ENCODE data around the gene CADPS. TPM values are rescaled to one million over a fixed set of nuclear protein-coding genes. Genes with fewer than 3 reads are reported as not detected.

The CADPS gene
- total and polyA plus RNA-seq, 4 donors, result 0.13 to 0.99 (median 0.75) TPM; not detected in 1

GRCh38 chr3:62882676-62883200 lies 7.5 kb upstream of the CADPS start:
- Histone ChIP-seq H3K36me3 (ENCODE audit: control insufficient read depth in 1 of 2, insufficient read depth in 2 of 2, low read length in 1 of 2) (no peaks in the 10 kb centered on the region), H3K9me3 (ENCODE audit: control insufficient read depth, low read length) (no peaks in the 10 kb centered on the region), H3K27me3 (ENCODE audit: control insufficient read depth in 1 of 2, insufficient read depth in 2 of 2, low read length in 1 of 2) (no peaks in the 10 kb centered on the region), H3K4me3 (ENCODE audit: low read length in 2 of 2) (no peak overlapping the region), H3K4me1 (ENCODE audit: control insufficient read depth in 1 of 2, insufficient read depth in 2 of 2, low read length in 2 of 2) (no peaks in the 10 kb centered on the region), H3K27ac (ENCODE audit: low read depth in 1 of 2, low read length in 2 of 2) (no peak overlapping the region)
- no peak for DNase-seq
- WGBS, 2 donors, result 72 to 78% methylated on average over 4 of the region's 4 CpGs
- intact Hi-C loops (cut with DNase I), result no loop called here
- ATAC-seq (ENCODE audit: low FRiP score), result no peak

DNA sequence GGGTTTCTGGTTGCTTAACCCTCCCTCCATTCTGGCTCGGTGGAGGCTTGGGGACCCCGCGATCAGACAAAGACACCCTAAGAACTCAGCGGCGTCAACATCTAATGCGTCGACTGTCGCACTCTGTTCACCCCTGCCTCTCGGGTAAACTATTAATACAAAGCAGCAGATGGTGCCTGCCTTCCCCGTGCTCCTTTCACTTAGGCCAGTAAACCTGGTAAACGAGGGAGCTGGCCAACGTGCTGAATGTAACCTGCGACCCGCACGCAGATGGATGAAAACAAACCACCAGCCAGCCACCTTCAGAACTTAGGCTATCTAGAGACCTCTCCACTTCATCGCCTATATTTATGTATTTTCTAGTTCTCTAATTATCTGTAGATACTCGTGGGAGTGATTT lies 848 bp upstream of the CADPS start:
- H3K4me3 ChIP-seq (ENCODE audit: low read length in 2 of 2), result no peak overlapping the region
- H3K27ac ChIP-seq (ENCODE audit: low read depth in 1 of 2, low read length in 2 of 2), result no peak overlapping the region
- ATAC-seq (ENCODE audit: low FRiP score) (no peak), DNase-seq (no peak)
- no peaks in the 10 kb centered on the region for H3K36me3 ChIP-seq (ENCODE audit: control insufficient read depth in 1 of 2, insufficient read depth in 2 of 2, low read length in 1 of 2)
- H3K4me1 ChIP-seq (ENCODE audit: control insufficient read depth in 1 of 2, insufficient read depth in 2 of 2, low read length in 2 of 2), result no peaks in the 10 kb centered on the region
- 1 to 2% methylated on average over 17 of the region's 17 CpGs for WGBS, 2 donors
- H3K9me3 ChIP-seq (ENCODE audit: control insufficient read depth, low read length), result peaks cover 3% of the 10 kb centered on the region
- H3K27me3 ChIP-seq (ENCODE audit: control insufficient read depth in 1 of 2, insufficient read depth in 2 of 2, low read length in 1 of 2), result peaks cover 0 to 7% of the 10 kb centered on the region in 2 donors
- intact Hi-C loops (cut with DNase I), result no loop called here

- Histone ChIP-seq H3K4me3 (ENCODE audit: low read length in 2 of 2) (no peak overlapping the region), H3K9me3 (ENCODE audit: control insufficient read depth, low read length) (peaks cover 3% of the 10 kb centered on the region), H3K27ac (ENCODE audit: low read depth in 1 of 2, low read length in 2 of 2) (no peak overlapping the region), H3K27me3 (ENCODE audit: control insufficient read depth in 1 of 2, insufficient read depth in 2 of 2, low read length in 1 of 2) (peaks cover 0 to 7% of the 10 kb centered on the region in 2 donors), H3K4me1 (ENCODE audit: control insufficient read depth in 1 of 2, insufficient read depth in 2 of 2, low read length in 2 of 2) (no peaks in the 10 kb centered on the region), H3K36me3 (ENCODE audit: control insufficient read depth in 1 of 2, insufficient read depth in 2 of 2, low read length in 1 of 2) (no peaks in the 10 kb centered on the region)
- intact Hi-C loops (cut with DNase I), result no loop called here
- ATAC-seq (ENCODE audit: low FRiP score) (no peak), DNase-seq (no peak)
- 3 to 4% methylated on average over 17 to 18 of the region's 18 CpGs for WGBS, 2 donors
Observed at GRCh38 chr3:62875558-62876002, 364 bp upstream of the CADPS start.

DNA sequence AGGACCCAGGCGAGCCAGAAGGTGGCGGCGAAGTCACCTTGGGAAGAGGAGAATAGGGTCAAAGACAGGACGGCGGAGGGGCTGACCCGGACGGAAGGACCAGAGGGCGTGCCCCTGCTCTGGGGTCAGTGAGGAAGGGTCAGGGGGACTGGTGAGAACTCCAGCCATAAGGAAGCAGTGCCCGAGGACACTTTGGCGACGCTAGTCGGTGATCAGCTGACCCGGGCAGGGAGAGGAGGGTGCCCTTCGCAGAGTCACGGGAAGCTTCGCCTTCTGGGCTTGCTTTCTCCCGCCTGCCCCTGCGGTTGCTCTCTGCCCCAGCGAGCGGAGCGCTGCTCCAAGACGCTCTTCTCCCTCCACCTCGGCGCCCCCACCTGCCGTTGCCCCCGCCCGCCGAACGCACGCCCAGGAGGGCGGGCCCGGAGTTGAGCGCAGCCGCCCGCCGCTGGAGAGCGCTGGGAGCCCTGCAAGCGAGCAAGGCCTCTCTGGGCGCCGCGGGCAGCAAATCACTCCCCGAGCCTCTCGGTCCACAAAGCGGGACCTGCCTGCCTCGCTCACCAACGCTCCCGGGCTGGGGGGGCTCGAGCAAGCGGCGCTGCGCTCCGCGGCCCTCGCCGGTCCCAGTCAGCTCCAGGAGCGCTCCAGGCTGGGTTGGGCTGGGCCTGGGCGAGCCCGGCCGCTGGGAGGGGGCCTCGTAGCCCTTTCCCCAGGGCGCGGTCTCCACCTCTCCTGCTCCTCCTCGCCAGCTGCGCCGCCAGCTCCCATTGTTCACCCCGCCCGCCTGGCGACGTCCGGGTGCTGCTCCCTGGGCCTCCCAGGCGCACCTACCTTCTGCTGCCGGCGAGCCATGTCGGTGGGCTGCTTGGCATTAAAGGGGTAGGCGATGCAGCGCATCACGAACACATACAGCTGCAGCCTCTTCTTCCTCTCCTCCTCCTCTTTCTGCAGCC lies 1.2 kb downstream of the CADPS start:
- whole genome bisulfite sequencing, 2 donors, result 0 to 1% methylated on average over 57 to 77 of the region's 77 CpGs
- Histone ChIP-seq H3K27me3 (ENCODE audit: control insufficient read depth in 1 of 2, insufficient read depth in 2 of 2, low read length in 1 of 2) (peaks cover 0 to 7% of the 10 kb centered on the region in 2 donors), H3K27ac (ENCODE audit: low read depth in 1 of 2, low read length in 2 of 2) (no peak overlapping the region), H3K9me3 (ENCODE audit: control insufficient read depth, low read length) (peaks cover 3% of the 10 kb centered on the region), H3K4me1 (ENCODE audit: control insufficient read depth in 1 of 2, insufficient read depth in 2 of 2, low read length in 2 of 2) (no peaks in the 10 kb centered on the region), H3K36me3 (ENCODE audit: control insufficient read depth in 1 of 2, insufficient read depth in 2 of 2, low read length in 1 of 2) (no peaks in the 10 kb centered on the region), H3K4me3 (ENCODE audit: low read length in 2 of 2) (no peak overlapping the region)
- ATAC-seq (ENCODE audit: low FRiP score) (peak; percentile 56), DNase-seq (peak in 1 of 2 donors; percentile 43)
- intact Hi-C loops (cut with DNase I), result no loop called here

GRCh38 chr3:62873451-62873760 lies 1.8 kb downstream of the CADPS start:
- DNase-seq (no peak), ATAC-seq (ENCODE audit: low FRiP score) (no peak)
- Histone ChIP-seq H3K9me3 (ENCODE audit: control insufficient read depth, low read length) (peaks cover 3% of the 10 kb centered on the region), H3K27ac (ENCODE audit: low read depth in 1 of 2, low read length in 2 of 2) (no peak overlapping the region), H3K4me3 (ENCODE audit: low read length in 2 of 2) (no peak overlapping the region), H3K27me3 (ENCODE audit: control insufficient read depth in 1 of 2, insufficient read depth in 2 of 2, low read length in 1 of 2) (peaks cover 0 to 7% of the 10 kb centered on the region in 2 donors), H3K4me1 (ENCODE audit: control insufficient read depth in 1 of 2, insufficient read depth in 2 of 2, low read length in 2 of 2) (no peaks in the 10 kb centered on the region), H3K36me3 (ENCODE audit: control insufficient read depth in 1 of 2, insufficient read depth in 2 of 2, low read length in 1 of 2) (no peaks in the 10 kb centered on the region)
- 21 to 23% methylated on average over 4 of the region's 4 CpGs for WGBS, 2 donors
- intact Hi-C loops (cut with DNase I), result no loop called here

GRCh38 chr3:62872318-62872717 lies 2.9 kb downstream of the CADPS start:
- Histone ChIP-seq H3K4me3 (ENCODE audit: low read length in 2 of 2) (no peak overlapping the region), H3K27ac (ENCODE audit: low read depth in 1 of 2, low read length in 2 of 2) (no peak overlapping the region), H3K9me3 (ENCODE audit: control insufficient read depth, low read length) (peaks cover 3% of the 10 kb centered on the region), H3K36me3 (ENCODE audit: control insufficient read depth in 1 of 2, insufficient read depth in 2 of 2, low read length in 1 of 2) (no peaks in the 10 kb centered on the region), H3K27me3 (ENCODE audit: control insufficient read depth in 1 of 2, insufficient read depth in 2 of 2, low read length in 1 of 2) (peaks cover 0 to 7% of the 10 kb centered on the region in 2 donors), H3K4me1 (ENCODE audit: control insufficient read depth in 1 of 2, insufficient read depth in 2 of 2, low read length in 2 of 2) (no peaks in the 10 kb centered on the region)
- 21 to 35% methylated on average over 1 of the region's 1 CpG for WGBS, 2 donors
- no peak for ATAC-seq (ENCODE audit: low FRiP score)
- intact Hi-C loops (cut with DNase I), result no loop called here
- DNase-seq, result no peak

DNA sequence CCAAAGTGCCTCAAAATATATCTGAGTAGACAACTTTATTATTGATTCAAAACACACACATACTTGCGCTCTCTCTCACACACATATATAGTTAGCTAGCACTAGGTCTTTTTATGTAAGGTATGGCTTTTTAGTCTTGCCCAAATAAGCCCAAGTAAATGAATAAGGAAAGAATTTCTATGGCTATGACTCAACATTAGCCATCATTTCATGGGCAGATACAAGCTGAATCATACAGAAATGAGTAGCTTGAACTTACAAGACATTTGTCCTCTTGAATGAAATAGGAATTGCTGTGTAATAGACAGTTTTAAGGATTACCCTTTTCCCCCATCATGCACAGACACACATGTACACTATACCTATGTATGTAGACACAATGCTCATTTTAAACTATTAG lies 4.9 kb downstream of the CADPS start:
- ATAC-seq (ENCODE audit: low FRiP score), result no peak
- WGBS, 2 donors, result 82 to 88% methylated on average over 1 of the region's 1 CpG
- intact Hi-C loops (cut with DNase I), result no loop called here

GRCh38 chr3:62863648-62864047 lies 11.6 kb downstream of the CADPS start:
- H3K36me3 ChIP-seq (ENCODE audit: control insufficient read depth in 1 of 2, insufficient read depth in 2 of 2, low read length in 1 of 2), result no peaks in the 10 kb centered on the region
- no peaks in the 10 kb centered on the region for H3K27me3 ChIP-seq (ENCODE audit: control insufficient read depth in 1 of 2, insufficient read depth in 2 of 2, low read length in 1 of 2)
- ATAC-seq (ENCODE audit: low FRiP score) (no peak), DNase-seq (no peak)
- intact Hi-C loops (cut with DNase I), result no loop called here
- no peak overlapping the region for H3K4me3 ChIP-seq (ENCODE audit: low read length in 2 of 2)
- 93 to 94% methylated on average over 3 of the region's 3 CpGs for WGBS, 2 donors
- H3K27ac ChIP-seq (ENCODE audit: low read depth in 1 of 2, low read length in 2 of 2), result no peak overlapping the region
- H3K9me3 ChIP-seq (ENCODE audit: control insufficient read depth, low read length), result no peaks in the 10 kb centered on the region
- no peaks in the 10 kb centered on the region for H3K4me1 ChIP-seq (ENCODE audit: control insufficient read depth in 1 of 2, insufficient read depth in 2 of 2, low read length in 2 of 2)

More for the DNA sequence above, 4.9 kb downstream of the CADPS start:
- H3K36me3 ChIP-seq (ENCODE audit: control insufficient read depth in 1 of 2, insufficient read depth in 2 of 2, low read length in 1 of 2), result no peaks in the 10 kb centered on the region
- peaks cover 0 to 4% of the 10 kb centered on the region in 2 donors for H3K27me3 ChIP-seq (ENCODE audit: control insufficient read depth in 1 of 2, insufficient read depth in 2 of 2, low read length in 1 of 2)
- H3K9me3 ChIP-seq (ENCODE audit: control insufficient read depth, low read length), result no peaks in the 10 kb centered on the region
- no peak overlapping the region for H3K4me3 ChIP-seq (ENCODE audit: low read length in 2 of 2)
- H3K4me1 ChIP-seq (ENCODE audit: control insufficient read depth in 1 of 2, insufficient read depth in 2 of 2, low read length in 2 of 2), result no peaks in the 10 kb centered on the region
- no peak for DNase-seq
- H3K27ac ChIP-seq (ENCODE audit: low read depth in 1 of 2, low read length in 2 of 2), result no peak overlapping the region

Data from aorta (tissue), 5 donors.